ENCODE results near the gene MYO5B. TPM values are rescaled to one million over a fixed set of nuclear protein-coding genes. Genes with fewer than 3 reads are reported as not detected.

Gene MYO5B
- total RNA-seq, 1 experiment from 2014 or later = 0.97 TPM

DNA sequence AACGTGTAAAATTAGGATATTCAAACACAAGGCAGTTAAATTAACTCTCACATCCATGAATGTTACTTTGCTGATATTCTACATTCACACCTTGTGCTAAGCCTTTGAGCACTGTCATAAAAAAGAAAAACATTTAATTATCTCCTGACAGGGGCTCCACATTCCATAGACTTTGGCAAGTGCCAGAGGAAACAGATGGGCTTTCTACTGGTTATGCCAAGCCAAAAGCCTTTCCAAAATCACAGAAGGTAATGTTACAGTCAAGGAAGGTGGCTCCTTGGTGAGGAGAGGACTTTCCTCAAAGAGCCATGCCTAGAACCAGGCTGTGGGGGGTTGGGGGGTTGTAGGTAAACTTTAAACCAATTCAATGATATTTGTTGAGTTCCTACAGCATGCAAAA, 12.4 kb downstream of the MYO5B start:
- Histone ChIP-seq H3K36me3 (ENCODE audit: insufficient read depth, low read length) (no peaks in the 10 kb centered on the region), H3K27me3 (ENCODE audit: low read length) (no peaks in the 10 kb centered on the region), H3K4me2 (ENCODE audit: low read depth, low read length, poor library complexity, severe bottlenecking) (no peak overlapping the region), H2AFZ (ENCODE audit: low read length) (no peak overlapping the region), H3K4me3 (ENCODE audit: low read length) (no peak overlapping the region), H3K27ac (ENCODE audit: low read length) (no peak overlapping the region), H4K20me1 (ENCODE audit: insufficient read depth, low read depth, low read length) (no peaks in the 10 kb centered on the region), H3K9me2 (replicated peaks; ENCODE audit: insufficient read depth, low read length) (no peaks in the 10 kb centered on the region), H3K9me3 (ENCODE audit: low read length) (no peaks in the 10 kb centered on the region), H3K9ac (ENCODE audit: low read length) (no peak overlapping the region), H3K79me2 (ENCODE audit: low read length) (no peaks in the 10 kb centered on the region), H3K4me1 (ENCODE audit: low read length) (no peaks in the 10 kb centered on the region)
- no peak for DNase-seq

DNA sequence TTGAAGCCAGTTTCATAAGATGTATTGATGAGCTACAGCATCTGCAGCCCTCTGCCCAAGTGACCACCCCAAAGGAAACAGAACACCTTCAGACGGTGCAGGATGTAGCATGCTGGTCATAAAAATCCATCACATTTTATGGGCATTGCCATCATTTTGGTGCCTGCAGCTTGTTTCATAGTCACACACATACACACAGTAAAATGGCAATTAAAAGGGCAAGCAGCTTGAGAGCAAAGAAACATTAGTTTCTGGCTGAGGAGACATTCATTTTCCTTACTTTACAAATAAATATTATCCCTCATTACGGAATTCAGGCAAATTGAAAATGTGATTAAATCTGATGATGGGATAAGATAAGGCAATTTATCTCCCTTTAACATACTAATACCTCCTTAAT, 13.4 kb downstream of the MYO5B start:
- Histone ChIP-seq H2AFZ (ENCODE audit: low read length) (no peak overlapping the region), H3K9me2 (replicated peaks; ENCODE audit: insufficient read depth, low read length) (no peaks in the 10 kb centered on the region), H3K9ac (ENCODE audit: low read length) (no peak overlapping the region), H3K4me1 (ENCODE audit: low read length) (no peaks in the 10 kb centered on the region), H3K4me2 (ENCODE audit: low read depth, low read length, poor library complexity, severe bottlenecking) (no peak overlapping the region), H3K36me3 (ENCODE audit: insufficient read depth, low read length) (no peaks in the 10 kb centered on the region), H3K27me3 (ENCODE audit: low read length) (no peaks in the 10 kb centered on the region), H3K4me3 (ENCODE audit: low read length) (no peak overlapping the region), H3K79me2 (ENCODE audit: low read length) (no peaks in the 10 kb centered on the region), H3K27ac (ENCODE audit: low read length) (no peak overlapping the region), H3K9me3 (ENCODE audit: low read length) (no peaks in the 10 kb centered on the region), H4K20me1 (ENCODE audit: insufficient read depth, low read depth, low read length) (no peaks in the 10 kb centered on the region)
- no peak for DNase-seq

DNA sequence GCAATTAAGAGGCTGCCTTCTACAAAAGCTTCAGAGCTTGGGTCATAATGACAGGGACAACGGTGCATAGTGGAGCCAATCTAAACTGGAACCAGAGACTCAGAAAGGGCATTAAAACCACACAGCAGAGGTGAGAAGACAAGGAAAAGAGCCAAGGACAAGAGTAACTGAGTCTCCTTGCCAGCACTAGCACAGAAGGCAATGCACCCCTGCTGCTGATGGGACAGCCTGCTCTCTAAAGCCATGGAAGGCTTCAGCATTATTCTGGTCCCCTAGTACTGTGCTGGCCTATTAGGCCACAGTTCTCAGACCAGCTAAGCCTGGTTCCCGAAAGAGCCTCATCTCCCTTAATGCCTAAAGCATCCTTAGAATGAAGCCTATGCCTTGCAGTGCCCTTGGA, 15.5 kb downstream of the MYO5B start:
- Histone ChIP-seq H3K4me3 (ENCODE audit: low read length) (no peak overlapping the region), H3K9me2 (replicated peaks; ENCODE audit: insufficient read depth, low read length) (no peaks in the 10 kb centered on the region), H3K27me3 (ENCODE audit: low read length) (no peaks in the 10 kb centered on the region), H4K20me1 (ENCODE audit: insufficient read depth, low read depth, low read length) (no peaks in the 10 kb centered on the region), H3K9me3 (ENCODE audit: low read length) (no peaks in the 10 kb centered on the region), H3K36me3 (ENCODE audit: insufficient read depth, low read length) (no peaks in the 10 kb centered on the region), H2AFZ (ENCODE audit: low read length) (no peak overlapping the region), H3K4me2 (ENCODE audit: low read depth, low read length, poor library complexity, severe bottlenecking) (no peak overlapping the region), H3K27ac (ENCODE audit: low read length) (no peak overlapping the region), H3K79me2 (ENCODE audit: low read length) (no peaks in the 10 kb centered on the region), H3K9ac (ENCODE audit: low read length) (no peak overlapping the region), H3K4me1 (ENCODE audit: low read length) (no peaks in the 10 kb centered on the region)
- DNase-seq = no peak

DNA sequence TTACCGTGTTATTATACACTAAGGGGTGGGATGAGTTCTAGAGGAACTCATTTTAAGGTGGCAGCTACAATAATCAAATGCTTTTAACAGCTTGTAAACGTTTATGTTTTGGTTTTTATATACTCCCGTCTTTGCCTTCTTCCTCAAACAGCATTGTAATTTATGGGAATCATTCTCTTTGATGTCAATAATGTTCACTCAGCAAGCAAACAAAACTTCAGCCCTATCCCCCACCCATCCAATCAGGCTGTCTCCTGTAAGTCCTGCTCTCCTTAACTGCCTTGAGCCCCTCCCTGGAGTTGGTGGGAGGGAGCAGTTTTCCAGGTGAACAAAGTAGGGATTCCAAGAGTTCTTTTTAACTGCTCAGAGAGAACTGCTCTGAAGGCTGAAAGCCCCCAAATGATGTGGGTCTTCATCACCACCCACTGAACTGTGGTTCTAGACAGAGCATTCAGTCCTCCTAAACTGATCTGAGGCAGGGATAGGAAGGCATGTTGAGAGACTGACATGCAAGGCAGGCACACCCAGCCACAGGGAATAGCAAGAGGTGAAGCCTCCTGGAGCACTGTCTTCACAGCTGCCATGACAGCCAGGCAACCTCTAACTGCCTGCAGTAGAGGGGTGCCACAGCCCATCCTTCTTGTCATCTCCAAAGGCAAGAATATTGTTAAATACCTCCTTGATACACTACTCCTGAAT, 17.5 kb downstream of the MYO5B start:
- Histone ChIP-seq H3K79me2 (ENCODE audit: low read length) (no peaks in the 10 kb centered on the region), H3K4me3 (ENCODE audit: low read length) (no peak overlapping the region), H3K9ac (ENCODE audit: low read length) (no peak overlapping the region), H3K27me3 (ENCODE audit: low read length) (no peaks in the 10 kb centered on the region), H3K36me3 (ENCODE audit: insufficient read depth, low read length) (no peaks in the 10 kb centered on the region), H3K9me2 (replicated peaks; ENCODE audit: insufficient read depth, low read length) (no peaks in the 10 kb centered on the region), H3K9me3 (ENCODE audit: low read length) (no peaks in the 10 kb centered on the region), H2AFZ (ENCODE audit: low read length) (no peak overlapping the region), H3K4me2 (ENCODE audit: low read depth, low read length, poor library complexity, severe bottlenecking) (no peak overlapping the region), H3K4me1 (ENCODE audit: low read length) (no peaks in the 10 kb centered on the region), H3K27ac (ENCODE audit: low read length) (no peak overlapping the region), H4K20me1 (ENCODE audit: insufficient read depth, low read depth, low read length) (no peaks in the 10 kb centered on the region)
- no peak for DNase-seq

DNA sequence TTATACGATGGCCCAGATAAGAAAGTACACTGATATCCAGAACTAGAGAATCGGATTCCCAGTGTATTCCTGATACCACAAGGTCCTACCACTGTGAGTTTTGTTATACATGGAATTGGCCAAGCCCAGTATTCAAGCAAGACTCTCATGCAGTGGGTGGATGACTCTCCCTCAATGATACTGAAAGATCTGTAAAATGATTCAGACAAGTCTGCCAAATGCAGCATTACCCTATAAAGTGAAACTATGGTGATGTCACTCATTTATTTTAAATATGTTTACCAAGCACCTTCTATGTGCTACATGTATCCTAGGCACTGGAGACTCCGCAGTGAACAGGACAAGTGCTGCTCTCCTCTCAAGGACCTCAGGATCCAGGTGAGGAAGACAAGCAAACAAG, 22.6 kb downstream of the MYO5B start:
- no peaks in the 10 kb centered on the region for H3K4me1 ChIP-seq (ENCODE audit: low read length)
- no peaks in the 10 kb centered on the region for H3K27me3 ChIP-seq (ENCODE audit: low read length)
- no peak overlapping the region for H3K27ac ChIP-seq (ENCODE audit: low read length)
- H3K36me3 ChIP-seq (ENCODE audit: insufficient read depth, low read length) = no peaks in the 10 kb centered on the region
- no peak overlapping the region for H3K4me2 ChIP-seq (ENCODE audit: low read depth, low read length, poor library complexity, severe bottlenecking)
- no peaks in the 10 kb centered on the region for H3K9me2 ChIP-seq (replicated peaks; ENCODE audit: insufficient read depth, low read length)
- no peaks in the 10 kb centered on the region for H4K20me1 ChIP-seq (ENCODE audit: insufficient read depth, low read depth, low read length)
- H3K9me3 ChIP-seq (ENCODE audit: low read length) = no peaks in the 10 kb centered on the region
- no peak overlapping the region for H3K9ac ChIP-seq (ENCODE audit: low read length)
- H3K4me3 ChIP-seq (ENCODE audit: low read length) = no peak overlapping the region
- no peaks in the 10 kb centered on the region for H3K79me2 ChIP-seq (ENCODE audit: low read length)
- no peak overlapping the region for H2AFZ ChIP-seq (ENCODE audit: low read length)
- DNase-seq = no peak

DNA sequence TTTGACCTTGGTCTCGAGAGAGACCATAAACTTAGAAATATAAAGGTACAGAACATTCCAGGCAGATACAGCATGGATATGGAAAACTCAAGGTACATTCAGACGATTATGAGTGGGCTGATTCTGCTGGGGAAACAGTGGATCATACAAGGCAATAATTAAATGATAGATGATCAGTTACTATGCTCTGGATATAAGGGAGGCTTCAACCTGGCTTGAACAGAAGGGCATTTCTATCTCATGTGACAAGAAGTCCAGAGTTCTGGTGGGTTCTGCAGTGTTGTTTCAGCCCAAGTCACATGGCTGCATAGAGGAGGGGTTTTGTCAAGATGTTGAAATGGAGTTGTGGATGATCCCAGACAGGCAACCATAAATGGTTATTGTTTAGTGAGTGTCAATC, 23.5 kb downstream of the MYO5B start:
- Histone ChIP-seq H3K4me3 (ENCODE audit: low read length) (no peak overlapping the region), H4K20me1 (ENCODE audit: insufficient read depth, low read depth, low read length) (no peaks in the 10 kb centered on the region), H3K4me2 (ENCODE audit: low read depth, low read length, poor library complexity, severe bottlenecking) (no peak overlapping the region), H2AFZ (ENCODE audit: low read length) (no peak overlapping the region), H3K27me3 (ENCODE audit: low read length) (no peaks in the 10 kb centered on the region), H3K9me2 (replicated peaks; ENCODE audit: insufficient read depth, low read length) (no peaks in the 10 kb centered on the region), H3K79me2 (ENCODE audit: low read length) (no peaks in the 10 kb centered on the region), H3K9me3 (ENCODE audit: low read length) (no peaks in the 10 kb centered on the region), H3K4me1 (ENCODE audit: low read length) (no peaks in the 10 kb centered on the region), H3K27ac (ENCODE audit: low read length) (no peak overlapping the region), H3K36me3 (ENCODE audit: insufficient read depth, low read length) (no peaks in the 10 kb centered on the region), H3K9ac (ENCODE audit: low read length) (no peak overlapping the region)
- no peak for DNase-seq

DNA sequence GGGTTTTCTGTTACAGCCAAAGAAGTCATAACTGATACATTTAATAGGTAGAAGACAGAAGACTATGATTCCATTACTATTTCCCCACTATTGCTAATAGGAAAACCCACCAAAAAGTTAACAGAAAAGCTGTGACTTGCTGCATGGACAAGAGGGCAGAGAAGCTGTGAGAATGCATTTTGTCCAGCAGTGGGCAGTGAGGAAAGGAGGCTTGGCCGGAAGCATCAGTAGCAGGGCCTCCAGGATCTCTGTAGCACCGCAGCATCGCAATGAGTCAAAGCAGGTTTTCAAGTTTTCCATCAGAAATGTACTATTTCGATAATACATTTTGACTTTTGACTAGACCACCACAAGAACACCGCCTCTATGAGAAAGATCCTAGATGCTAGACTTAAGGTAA, 24.9 kb downstream of the MYO5B start:
- H3K4me2 ChIP-seq (ENCODE audit: low read depth, low read length, poor library complexity, severe bottlenecking) = no peak overlapping the region
- H3K79me2 ChIP-seq (ENCODE audit: low read length) = no peaks in the 10 kb centered on the region
- no peak overlapping the region for H3K27ac ChIP-seq (ENCODE audit: low read length)
- H3K27me3 ChIP-seq (ENCODE audit: low read length) = no peaks in the 10 kb centered on the region
- no peaks in the 10 kb centered on the region for H4K20me1 ChIP-seq (ENCODE audit: insufficient read depth, low read depth, low read length)
- H3K9me2 ChIP-seq (replicated peaks; ENCODE audit: insufficient read depth, low read length) = no peaks in the 10 kb centered on the region
- H3K9me3 ChIP-seq (ENCODE audit: low read length) = no peaks in the 10 kb centered on the region
- H3K36me3 ChIP-seq (ENCODE audit: insufficient read depth, low read length) = no peaks in the 10 kb centered on the region
- H2AFZ ChIP-seq (ENCODE audit: low read length) = no peak overlapping the region
- no peak for DNase-seq
- no peak overlapping the region for H3K9ac ChIP-seq (ENCODE audit: low read length)
- H3K4me3 ChIP-seq (ENCODE audit: low read length) = no peak overlapping the region
- H3K4me1 ChIP-seq (ENCODE audit: low read length) = no peaks in the 10 kb centered on the region

DNA sequence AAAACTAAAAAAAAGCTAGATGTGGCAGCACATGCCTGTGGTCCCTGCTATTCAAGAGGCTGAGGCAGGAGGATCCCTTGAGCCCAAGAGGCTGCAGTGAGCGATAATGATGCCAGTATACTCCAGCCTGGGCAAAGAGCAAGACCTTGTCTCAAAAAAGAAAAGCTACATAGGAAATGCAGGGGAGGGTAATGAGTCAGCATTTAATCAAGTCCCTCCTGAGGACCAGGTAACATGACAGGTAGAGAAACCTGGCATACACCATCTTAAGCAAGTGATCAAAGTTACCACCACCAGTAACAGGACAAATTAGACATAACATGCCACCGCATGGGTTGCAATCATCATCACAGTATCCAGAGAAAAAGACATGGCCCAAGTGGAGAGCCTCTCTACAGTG, 25.8 kb downstream of the MYO5B start:
- Histone ChIP-seq H3K4me3 (ENCODE audit: low read length) (no peak overlapping the region), H3K4me2 (ENCODE audit: low read depth, low read length, poor library complexity, severe bottlenecking) (no peak overlapping the region), H2AFZ (ENCODE audit: low read length) (no peak overlapping the region), H3K36me3 (ENCODE audit: insufficient read depth, low read length) (no peaks in the 10 kb centered on the region), H3K4me1 (ENCODE audit: low read length) (no peaks in the 10 kb centered on the region), H3K27ac (ENCODE audit: low read length) (no peak overlapping the region), H4K20me1 (ENCODE audit: insufficient read depth, low read depth, low read length) (no peaks in the 10 kb centered on the region), H3K9me2 (replicated peaks; ENCODE audit: insufficient read depth, low read length) (no peaks in the 10 kb centered on the region), H3K27me3 (ENCODE audit: low read length) (no peaks in the 10 kb centered on the region), H3K9ac (ENCODE audit: low read length) (no peak overlapping the region), H3K79me2 (ENCODE audit: low read length) (no peaks in the 10 kb centered on the region), H3K9me3 (ENCODE audit: low read length) (no peaks in the 10 kb centered on the region)
- DNase-seq = no peak

DNA sequence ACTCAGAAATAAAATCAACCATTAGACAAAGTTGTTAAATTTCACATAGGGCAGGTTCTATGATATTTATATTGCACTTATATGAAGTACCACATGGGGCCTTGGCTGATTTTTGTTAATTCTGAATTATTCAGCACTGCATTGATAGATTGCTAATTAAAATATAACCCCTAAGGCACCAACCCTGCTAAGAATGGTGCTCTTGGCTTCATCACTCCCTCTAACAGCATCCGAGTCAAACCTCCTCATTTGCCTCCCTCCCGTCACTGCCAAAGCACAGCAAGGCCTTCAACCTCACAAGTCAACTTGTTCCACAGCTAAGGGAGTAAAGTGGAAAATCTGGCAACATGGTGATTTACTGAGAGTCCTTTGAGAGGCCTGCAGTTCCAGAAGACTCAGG, 27.0 kb downstream of the MYO5B start:
- Histone ChIP-seq H2AFZ (ENCODE audit: low read length) (no peak overlapping the region), H3K4me2 (ENCODE audit: low read depth, low read length, poor library complexity, severe bottlenecking) (no peak overlapping the region), H3K9me3 (ENCODE audit: low read length) (no peaks in the 10 kb centered on the region), H4K20me1 (ENCODE audit: insufficient read depth, low read depth, low read length) (no peaks in the 10 kb centered on the region), H3K9me2 (replicated peaks; ENCODE audit: insufficient read depth, low read length) (no peaks in the 10 kb centered on the region), H3K27me3 (ENCODE audit: low read length) (no peaks in the 10 kb centered on the region), H3K79me2 (ENCODE audit: low read length) (no peaks in the 10 kb centered on the region), H3K4me1 (ENCODE audit: low read length) (no peaks in the 10 kb centered on the region), H3K36me3 (ENCODE audit: insufficient read depth, low read length) (no peaks in the 10 kb centered on the region), H3K4me3 (ENCODE audit: low read length) (no peak overlapping the region), H3K9ac (ENCODE audit: low read length) (no peak overlapping the region), H3K27ac (ENCODE audit: low read length) (no peak overlapping the region)
- no peak for DNase-seq
